ENCODE measurements around the gene TMEM255B.
"Not testable (repeated sequence)": the region's sequence is repeated elsewhere in the genome, so short reads cannot be mapped to it uniquely, and the experiment has no call there.

TMEM255B gene

GRCh38 chr13:113758651-113759524, at the start of gene TMEM255B:
TMEM255B (plus strand) TSS chr13:113759226; CDS start chr13:113759270, 44 bp downstream.
- peak within 1 kb of the TSS; percentile 83 for H3K4me3 Mint-ChIP-seq
- H3K4me1 Mint-ChIP-seq = peaks cover 14% of the 10 kb centered on the region
- no peak within 1 kb of the TSS for H3K27ac Mint-ChIP-seq
- DNase-seq (peak; percentile 83), ATAC-seq (peak; percentile 92)
- no peaks in the 10 kb centered on the region for H3K36me3 Mint-ChIP-seq (ENCODE audit: low read depth)
- H3K9me3 Mint-ChIP-seq = no peaks in the 10 kb centered on the region
- H3K27me3 Mint-ChIP-seq = peaks cover 67% of the 10 kb centered on the region

- Mint-ChIP-seq H3K27ac (no peak overlapping the region), H3K4me3 (no peak overlapping the region), H3K27me3 (no peaks in the 10 kb centered on the region), H3K9me3 (no peaks in the 10 kb centered on the region), H3K4me1 (peaks cover 7% of the 10 kb centered on the region), H3K36me3 (ENCODE audit: low read depth) (no peaks in the 10 kb centered on the region)
- no peak for DNase-seq
- ATAC-seq = no peak
Observed at GRCh38 chr13:113722921-113723320, 36.1 kb upstream of the TMEM255B start.

GRCh38 chr13:113723410-113724015, 35.5 kb upstream of the TMEM255B start:
- peaks cover 7% of the 10 kb centered on the region for H3K4me1 Mint-ChIP-seq
- H3K36me3 Mint-ChIP-seq (ENCODE audit: low read depth) = no peaks in the 10 kb centered on the region
- H3K27ac Mint-ChIP-seq = no peak overlapping the region
- H3K9me3 Mint-ChIP-seq = no peaks in the 10 kb centered on the region
- no peak overlapping the region for H3K4me3 Mint-ChIP-seq
- no peak for ATAC-seq
- peaks cover 2% of the 10 kb centered on the region for H3K27me3 Mint-ChIP-seq
- no peak for DNase-seq

- Mint-ChIP-seq H3K36me3 (ENCODE audit: low read depth) (no peaks in the 10 kb centered on the region), H3K27ac (no peak overlapping the region), H3K9me3 (no peaks in the 10 kb centered on the region), H3K27me3 (peaks cover 8% of the 10 kb centered on the region), H3K4me1 (peaks cover 7% of the 10 kb centered on the region), H3K4me3 (peak overlapping the region; percentile 67)
- ATAC-seq (no peak), DNase-seq (no peak)
Observed at GRCh38 chr13:113724016-113724758, 34.8 kb upstream of the TMEM255B start.

GRCh38 chr13:113724780-113725315, 34.2 kb upstream of the TMEM255B start:
- no peaks in the 10 kb centered on the region for H3K9me3 Mint-ChIP-seq
- ATAC-seq = peak; percentile 95
- peaks cover 7% of the 10 kb centered on the region for H3K4me1 Mint-ChIP-seq
- peaks cover 12% of the 10 kb centered on the region for H3K27me3 Mint-ChIP-seq
- peak overlapping the region; percentile 77 for H3K27ac Mint-ChIP-seq
- H3K36me3 Mint-ChIP-seq (ENCODE audit: low read depth) = no peaks in the 10 kb centered on the region
- DNase-seq = peak; percentile 90
- H3K4me3 Mint-ChIP-seq = peak overlapping the region; percentile 67

GRCh38 chr13:113725329-113726105, 33.5 kb upstream of the TMEM255B start:
- peak overlapping the region; percentile 67 for H3K4me3 Mint-ChIP-seq
- H3K27me3 Mint-ChIP-seq = peaks cover 12% of the 10 kb centered on the region
- peak; percentile 69 for DNase-seq
- not testable (repeated sequence) for H3K4me1 Mint-ChIP-seq; H3K9me3 Mint-ChIP-seq; ATAC-seq; H3K36me3 Mint-ChIP-seq (ENCODE audit: low read depth)
- H3K27ac Mint-ChIP-seq = peak overlapping the region; percentile 77

GRCh38 chr13:113726106-113726821, 32.8 kb upstream of the TMEM255B start:
- not testable (repeated sequence) for H3K4me1 Mint-ChIP-seq; H3K36me3 Mint-ChIP-seq (ENCODE audit: low read depth); ATAC-seq; H3K9me3 Mint-ChIP-seq; H3K27ac Mint-ChIP-seq; DNase-seq
- Mint-ChIP-seq H3K27me3 (peaks cover 14% of the 10 kb centered on the region), H3K4me3 (peak overlapping the region; percentile 21)

- ATAC-seq (no peak), DNase-seq (no peak)
- Mint-ChIP-seq H3K9me3 (no peaks in the 10 kb centered on the region), H3K27me3 (peaks cover 14% of the 10 kb centered on the region), H3K4me1 (peaks cover 7% of the 10 kb centered on the region), H3K4me3 (peak overlapping the region; percentile 21), H3K36me3 (ENCODE audit: low read depth) (no peaks in the 10 kb centered on the region), H3K27ac (no peak overlapping the region)
Observed at GRCh38 chr13:113726961-113727411, 32.0 kb upstream of the TMEM255B start.

- H3K36me3 Mint-ChIP-seq (ENCODE audit: low read depth) = no peaks in the 10 kb centered on the region
- H3K27ac Mint-ChIP-seq = no peak overlapping the region
Observed at GRCh38 chr13:113728571-113729054, 30.4 kb upstream of the TMEM255B start.

GRCh38 chr13:113729187-113730019, 29.6 kb upstream of the TMEM255B start:
- peaks cover 3% of the 10 kb centered on the region for H3K4me1 Mint-ChIP-seq
- peaks cover 14% of the 10 kb centered on the region for H3K27me3 Mint-ChIP-seq
- H3K9me3 Mint-ChIP-seq = no peaks in the 10 kb centered on the region
- DNase-seq = no peak
- H3K36me3 Mint-ChIP-seq (ENCODE audit: low read depth) = no peaks in the 10 kb centered on the region
- H3K27ac Mint-ChIP-seq = no peak overlapping the region
- no peak for ATAC-seq
- no peak overlapping the region for H3K4me3 Mint-ChIP-seq

More at GRCh38 chr13:113728571-113729054, 30.4 kb upstream of the TMEM255B start:
- Mint-ChIP-seq H3K4me3 (no peak overlapping the region), H3K9me3 (no peaks in the 10 kb centered on the region), H3K4me1 (peaks cover 7% of the 10 kb centered on the region), H3K27me3 (peaks cover 14% of the 10 kb centered on the region)
- DNase-seq = no peak
- ATAC-seq = no peak

GRCh38 chr13:113730258-113730691, 28.8 kb upstream of the TMEM255B start:
- Mint-ChIP-seq H3K27ac (no peak overlapping the region), H3K4me1 (no peaks in the 10 kb centered on the region), H3K36me3 (ENCODE audit: low read depth) (no peaks in the 10 kb centered on the region), H3K9me3 (no peaks in the 10 kb centered on the region), H3K4me3 (no peak overlapping the region), H3K27me3 (peaks cover 14% of the 10 kb centered on the region)
- ATAC-seq = no peak
- no peak for DNase-seq

GRCh38 chr13:113730831-113731191, 28.2 kb upstream of the TMEM255B start:
- no peaks in the 10 kb centered on the region for H3K36me3 Mint-ChIP-seq (ENCODE audit: low read depth)
- no peaks in the 10 kb centered on the region for H3K9me3 Mint-ChIP-seq
- H3K27ac Mint-ChIP-seq = no peak overlapping the region
- peaks cover 14% of the 10 kb centered on the region for H3K27me3 Mint-ChIP-seq
- ATAC-seq (peak; percentile 27), DNase-seq (no peak)
- H3K4me3 Mint-ChIP-seq = no peak overlapping the region
- H3K4me1 Mint-ChIP-seq = no peaks in the 10 kb centered on the region

Measured in activated naive CD8-positive, alpha-beta T cell treated with anti-CD3 and anti-CD28 coated beads, Interleukin-2, amount 50 U/mL, for 24 hours (primary cell).